Measurements from ENCODE around the gene BHLHE40. TPM values are rescaled to one million over a fixed set of nuclear protein-coding genes. Genes with fewer than 3 reads are reported as not detected.

BHLHE40 gene
- polyA plus RNA-seq, 1 experiment = 7.6 TPM

DNA sequence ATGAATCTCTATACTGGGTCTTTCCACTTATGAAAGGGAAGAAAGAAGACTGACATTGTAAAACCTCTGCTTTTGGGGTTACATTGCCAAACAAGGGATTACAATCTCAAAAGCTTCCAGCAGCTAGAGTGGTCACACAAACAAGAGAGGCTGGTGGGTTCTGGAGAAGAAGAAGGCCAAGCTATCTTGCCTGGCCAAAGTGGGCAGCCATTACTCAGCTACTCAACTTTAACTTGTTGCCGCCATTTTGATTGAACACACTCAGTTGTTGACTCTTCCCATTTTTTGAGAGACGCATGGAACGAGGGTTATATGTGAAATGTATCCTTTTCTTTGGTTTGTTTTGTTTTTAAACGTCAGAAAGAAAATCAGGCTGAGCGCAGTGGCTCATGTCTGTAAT lies 50.9 kb downstream of the BHLHE40 start:
- POLR2A ChIA-PET = no interaction called here
- no peak overlapping the region for H3K27ac ChIP-seq (ENCODE audit: low read depth, low read length)
- H3K9me3 ChIP-seq (ENCODE audit: control insufficient read depth, insufficient read depth, low read length) = peaks cover 3% of the 10 kb centered on the region; the same call in 1 of the 2 replicates
- CTCF ChIA-PET = interaction anchor here (1.1 to 9.7 kb wide), 2 partner anchors 107 to 319 kb away, joined by 3 to 135 read pairs; no protein-coding TSS in a partner anchor
- no peak overlapping the region for H3K4me3 ChIP-seq (ENCODE audit: low read depth, low read length)
- DNase-seq (ENCODE audit: low read depth, low spot score) = no peak
- TF ChIP-seq CTCF (IDR thresholded peaks at IDR 0.05; ENCODE audit: low read depth, low read length) = no peak
- H3K27me3 ChIP-seq (ENCODE audit: control insufficient read depth, insufficient read depth, low read length) = no peaks in the 10 kb centered on the region

- ChIA-PET CTCF (interaction anchor here (0.5 to 1.0 kb wide), 2 partner anchors 321 to 322 kb away, joined by 3 to 5 read pairs; no protein-coding TSS in a partner anchor), POLR2A (no interaction called here)
- H3K27ac ChIP-seq (ENCODE audit: low read depth, low read length) = no peak overlapping the region
- H3K27me3 ChIP-seq (ENCODE audit: control insufficient read depth, insufficient read depth, low read length) = peaks cover 4% of the 10 kb centered on the region
- no peak overlapping the region for H3K4me3 ChIP-seq (ENCODE audit: low read depth, low read length)
- DNase-seq (ENCODE audit: low read depth, low spot score) = no peak
- no peak for TF ChIP-seq CTCF (IDR thresholded peaks at IDR 0.05; ENCODE audit: low read depth, low read length)
- H3K9me3 ChIP-seq (ENCODE audit: control insufficient read depth, insufficient read depth, low read length) = no peaks in the 10 kb centered on the region
These were observed 53.6 kb downstream of the BHLHE40 start for GRCh38 chr3:5032844-5033243.

Other genes starting within 250 kb of the BHLHE40 start
- gene ARL8B, start 142.9 kb downstream of the BHLHE40 start, polyA plus RNA-seq (2011; rRNA removed) = 47.0 and 53.6 TPM in 2 replicates
- gene EDEM1, start 208.3 kb downstream of the BHLHE40 start, polyA plus RNA-seq (2011; rRNA removed) = 36.0 and 42.5 TPM in 2 replicates